HG02981 (cell line): Measurements from ENCODE around the gene PNKD.
A peak's percentile ranks its signal among the peaks of the same experiment; 100 is the strongest.

Experiments used
- ATAC-seq: cut with Tn5 transposase; IDR thresholded peaks from one replicate; pipeline ENCODE4 v1.9.1; 2021; ENCODE audit warnings: mild to moderate bottlenecking, moderate library complexity; ENCODE audit not compliant: unreplicated experiment

Gene PNKD

GRCh38 chr2:218269900-218270720 is at the start of gene PNKD, which contains the start of gene AAMP:
Gene PNKD (plus strand): TSS chr2:218270519. CDS start chr2:218270536, 17 bp downstream.
Gene AAMP (minus strand): TSS chr2:218270137. CDS start chr2:218270086, 51 bp downstream.
- peak; percentile 86 for ATAC-seq

DNA sequence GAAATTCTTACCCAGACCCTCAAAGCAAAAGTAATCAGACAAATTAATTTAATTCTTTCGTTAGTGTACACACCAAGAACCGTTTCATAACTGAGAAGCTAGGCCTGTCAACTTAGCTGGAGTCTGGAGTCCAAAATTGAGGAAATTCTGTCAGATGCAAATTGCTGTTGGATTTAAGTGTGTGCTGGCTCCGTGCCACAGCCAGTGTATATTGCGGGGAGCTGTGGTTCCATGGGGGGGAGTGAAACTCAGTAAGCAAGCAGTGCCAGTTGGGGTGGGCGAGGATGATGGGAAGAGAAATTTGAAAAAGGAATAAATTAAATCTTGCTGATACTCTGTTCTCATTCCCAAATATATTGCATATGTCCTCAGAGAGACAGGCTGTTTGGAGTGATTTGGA is 49.3 kb upstream of the PNKD start:
- ATAC-seq = no peak

GRCh38 chr2:218223046-218223445 is 47.3 kb upstream of the PNKD start:
- no peak for ATAC-seq

GRCh38 chr2:218224186-218224585 is 46.1 kb upstream of the PNKD start:
- ATAC-seq = no peak

- ATAC-seq = no peak
Observed at GRCh38 chr2:218226903-218227302, 43.4 kb upstream of the PNKD start.

- no peak for ATAC-seq
Observed at GRCh38 chr2:218228366-218229090, 41.8 kb upstream of the PNKD start.

DNA sequence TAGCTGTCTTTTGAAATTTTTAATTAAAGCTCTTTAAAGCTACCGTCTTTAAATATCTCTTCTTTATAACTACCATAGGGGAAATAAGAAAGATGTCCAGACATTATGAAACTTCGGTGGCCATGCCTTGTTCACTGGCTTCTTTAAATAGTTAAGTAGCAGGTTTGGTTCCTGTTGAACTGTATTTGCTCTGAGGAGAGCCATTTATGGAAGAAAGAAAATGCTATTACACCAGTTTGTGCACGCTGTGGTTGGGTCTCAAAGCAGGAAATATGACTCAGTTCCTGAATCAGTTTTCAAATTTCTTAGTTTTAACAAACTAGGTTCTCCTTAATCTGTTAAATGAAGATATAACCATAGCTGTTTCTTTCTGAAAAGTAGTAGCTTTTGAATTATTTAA is 41.1 kb upstream of the PNKD start:
- peak; percentile 79 for ATAC-seq

DNA sequence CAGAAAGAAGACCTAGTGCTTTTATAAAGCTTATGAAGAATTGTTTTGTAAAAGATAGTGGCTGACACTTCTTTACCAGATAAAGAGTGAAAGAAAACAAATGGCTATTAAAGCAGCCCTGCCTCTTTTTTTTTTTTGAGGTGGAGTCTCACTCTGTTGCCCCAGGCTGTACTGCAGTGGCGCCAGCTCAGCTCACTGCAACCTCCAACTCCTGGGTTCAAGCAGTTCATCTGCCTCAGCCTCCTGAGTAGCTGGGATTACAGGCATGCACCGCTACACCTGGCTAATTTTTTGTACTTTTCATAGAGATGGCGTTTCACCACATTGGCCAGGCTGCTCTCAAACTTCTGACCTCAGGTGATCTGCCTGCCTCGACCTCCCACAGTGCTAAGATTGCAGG is 40.5 kb upstream of the PNKD start:
- ATAC-seq = no peak

DNA sequence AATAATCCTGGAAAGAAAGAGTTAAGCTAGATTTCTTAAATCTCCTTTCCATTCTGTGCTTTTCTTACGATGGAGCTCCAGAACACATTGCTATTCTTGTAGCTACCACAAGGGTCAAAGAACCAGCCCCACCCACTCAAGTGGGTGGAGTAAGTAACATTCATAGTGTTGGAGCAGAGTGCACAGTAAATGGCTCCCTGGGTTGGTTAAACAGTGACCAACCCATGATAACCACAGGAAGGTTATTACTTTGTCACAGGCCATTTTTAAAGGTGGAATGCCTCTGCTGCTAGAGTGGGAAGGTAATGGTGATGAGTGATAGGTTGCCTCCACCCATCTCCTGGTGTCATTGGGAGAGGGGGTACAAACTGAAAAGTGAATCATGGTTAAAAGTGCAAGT is 39.4 kb upstream of the PNKD start:
- peak; percentile 86 for ATAC-seq

GRCh38 chr2:218233543-218233942 is 36.8 kb upstream of the PNKD start:
- no peak for ATAC-seq

- ATAC-seq = no peak
Observed at GRCh38 chr2:218234521-218234920, 35.8 kb upstream of the PNKD start.

GRCh38 chr2:218235017-218235416 is 35.3 kb upstream of the PNKD start:
- ATAC-seq = no peak

DNA sequence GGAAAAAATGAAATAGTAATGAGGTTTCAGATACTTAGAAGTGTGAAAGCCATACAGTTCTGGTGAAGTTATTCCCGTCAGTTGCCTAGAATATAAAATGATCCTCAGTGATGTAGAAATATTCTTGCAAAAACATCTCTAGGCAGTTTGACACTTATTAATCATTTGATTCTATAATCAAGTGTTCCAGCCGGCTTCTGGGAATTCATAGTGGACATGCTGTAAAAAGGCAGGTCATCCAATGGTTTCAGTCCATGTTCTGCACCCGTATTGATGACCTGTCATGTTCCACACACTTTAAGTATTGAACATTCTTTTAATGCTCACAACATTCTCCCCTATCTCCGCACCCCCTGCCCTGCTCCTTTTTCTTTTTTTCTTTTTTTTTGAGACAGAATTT is 33.5 kb upstream of the PNKD start:
- ATAC-seq = no peak

- no peak for ATAC-seq
Observed at GRCh38 chr2:218238887-218239286, 31.4 kb upstream of the PNKD start.

- no peak for ATAC-seq
Observed at GRCh38 chr2:218244204-218244603, 26.1 kb upstream of the PNKD start.

DNA sequence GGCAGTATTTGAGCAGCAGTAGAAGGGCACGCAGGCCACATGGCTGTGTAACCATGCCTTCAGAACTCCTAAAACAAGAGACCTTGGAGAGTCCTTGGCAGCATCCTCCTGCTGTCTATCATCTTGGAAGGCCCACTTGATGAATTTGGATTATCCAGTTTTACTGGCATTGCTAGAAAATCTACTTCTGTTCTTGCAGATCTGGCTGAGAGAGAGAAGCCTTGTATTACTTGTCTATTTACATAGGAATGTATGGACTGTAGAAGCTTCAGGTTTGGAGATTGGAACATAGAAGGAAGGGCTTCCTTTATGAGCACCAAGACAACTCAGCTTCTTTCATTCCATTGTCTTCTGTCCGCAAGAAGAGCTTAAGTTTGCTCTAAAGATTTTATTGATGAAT is 25.7 kb upstream of the PNKD start:
- no peak for ATAC-seq

GRCh38 chr2:218245214-218245613 is 25.1 kb upstream of the PNKD start:
- no peak for ATAC-seq

- no peak for ATAC-seq
Observed at GRCh38 chr2:218249691-218250090, 20.6 kb upstream of the PNKD start.

DNA sequence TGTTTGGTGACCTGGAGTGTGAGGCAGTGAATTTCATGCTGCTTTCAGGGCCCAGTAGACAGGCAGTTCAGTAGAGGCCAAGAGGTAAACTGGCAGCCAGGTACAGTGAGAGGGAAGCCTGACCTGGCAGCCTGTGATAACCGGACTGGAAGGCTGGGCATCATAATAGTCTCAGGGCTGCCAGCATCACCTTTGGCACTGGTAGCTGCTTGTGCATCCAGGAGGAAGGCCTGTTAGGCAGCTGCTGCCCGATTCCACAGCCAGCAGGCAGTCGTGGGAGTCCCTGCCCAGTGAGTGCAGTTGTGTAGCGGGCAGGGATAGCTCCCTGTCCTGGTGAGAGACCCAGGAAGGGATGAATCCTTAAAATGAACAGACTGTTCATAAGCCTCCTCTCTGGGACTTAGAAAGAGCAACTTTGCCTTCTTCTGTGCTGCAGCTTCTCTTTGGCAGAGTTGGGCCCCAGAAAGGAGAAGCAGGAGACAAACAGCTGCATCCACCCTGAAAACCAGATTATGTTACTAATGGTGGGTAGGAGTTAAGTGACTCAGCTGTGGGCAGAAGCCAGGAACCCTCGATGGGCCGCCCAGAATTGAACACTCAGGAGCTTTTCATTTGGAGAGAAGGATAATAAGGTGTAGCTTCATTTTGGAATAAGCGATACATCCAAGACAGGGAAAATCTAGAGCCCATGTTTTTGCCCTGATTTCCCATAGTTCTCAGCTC is 17.6 kb upstream of the PNKD start:
- ATAC-seq = no peak

DNA sequence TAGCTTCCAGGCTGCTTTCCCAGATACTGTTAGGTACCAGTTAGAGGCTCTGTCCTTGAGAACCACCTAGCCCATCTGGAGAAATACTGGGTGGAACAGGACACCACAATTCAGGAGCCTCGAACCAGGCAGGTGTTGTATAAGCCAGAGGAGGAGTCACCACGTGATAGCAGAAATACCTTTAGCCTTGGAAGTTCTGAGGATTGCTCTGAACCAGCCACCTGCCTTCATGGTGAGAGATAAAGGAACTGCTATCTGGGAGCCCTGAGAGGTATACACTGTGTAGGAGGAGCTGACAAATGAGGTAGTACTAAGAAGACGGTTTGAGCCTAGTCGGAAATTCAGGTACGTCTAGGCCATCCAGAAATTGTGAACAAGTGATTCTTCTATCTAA is 17.1 kb upstream of the PNKD start:
- ATAC-seq = no peak

GRCh38 chr2:218255446-218255845 is 14.9 kb upstream of the PNKD start:
- ATAC-seq = no peak
